Measurements from ENCODE around the gene SCYL1. TPM values are rescaled to one million over a fixed set of nuclear protein-coding genes. Genes with fewer than 3 reads are reported as not detected.

SCYL1 gene
- total RNA-seq, 2 donors from 2014 or later: 62.9 to 67.4 TPM

DNA sequence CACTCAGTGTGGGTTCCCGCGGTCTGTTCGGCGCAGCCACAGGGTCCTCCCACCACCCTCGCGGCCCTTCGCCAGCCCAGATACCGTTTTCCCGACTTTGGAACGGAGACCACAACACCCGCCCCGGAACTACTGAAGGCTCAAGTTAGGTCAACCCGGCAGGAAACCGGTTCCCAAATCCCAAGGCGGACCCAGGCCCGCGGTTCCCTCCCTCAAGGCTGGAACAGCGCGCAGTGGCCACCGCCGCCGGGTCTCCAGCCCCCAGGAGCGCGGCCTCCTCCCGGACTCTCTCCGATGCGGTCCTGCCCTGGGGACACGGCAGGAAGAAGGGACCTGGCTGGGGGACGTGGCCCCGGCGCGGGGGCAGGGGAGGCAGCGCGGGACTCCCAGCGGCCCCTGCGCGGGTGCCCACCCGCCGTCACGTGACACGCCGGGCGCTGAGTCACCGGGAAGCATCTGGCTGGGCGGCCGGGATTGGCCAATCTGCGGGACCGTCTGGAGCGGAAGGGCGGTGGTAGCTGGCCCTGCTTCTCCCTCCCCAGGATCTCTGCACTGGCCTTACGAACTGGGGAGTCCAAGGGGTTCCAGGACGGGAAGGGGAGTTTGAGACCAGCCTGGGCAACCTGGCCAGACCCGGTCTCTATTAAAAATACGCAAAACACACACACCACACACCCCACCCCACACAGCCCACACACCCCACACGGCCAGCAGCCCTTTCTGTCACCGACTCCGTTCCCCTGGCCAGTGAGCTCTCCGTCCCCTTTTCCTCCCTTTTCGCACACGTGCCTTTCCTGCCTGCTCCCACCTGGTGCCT, 47.5 kb upstream of the SCYL1 start:
- H3K4me3 ChIP-seq (ENCODE audit: low read length): peak overlapping the region; percentile 88
- Mint-ChIP-seq H3K27me3 (ENCODE audit: insufficient read depth) (peaks cover 2% of the 10 kb centered on the region), H3K27ac (peak overlapping the region; percentile 98), H3K36me3 (ENCODE audit: low read depth) (no peaks in the 10 kb centered on the region), H3K9me3 (no peaks in the 10 kb centered on the region), H3K4me1 (peaks cover 28% of the 10 kb centered on the region), H3K4me3 (peak overlapping the region; percentile 83)
- peak overlapping the region; percentile 87 for H3K27ac ChIP-seq (ENCODE audit: low read depth, low read length)
- no peak for TF ChIP-seq CTCF (conservative IDR thresholded peaks at IDR 0.05)
- peaks cover 4% of the 10 kb centered on the region for H3K4me1 ChIP-seq (ENCODE audit: control insufficient read depth, insufficient read depth, low read length)
- no peaks in the 10 kb centered on the region for H3K36me3 ChIP-seq (ENCODE audit: control insufficient read depth, insufficient read depth, low read length)
- 7 to 15% methylated on average over 15 to 60 of the region's 60 CpGs for WGBS, 2 experiments (ENCODE audit: insufficient coverage in 1 of 2, insufficient read length in 1 of 2)
- H3K27me3 ChIP-seq (ENCODE audit: control insufficient read depth, insufficient read depth, low read length, poor library complexity, severe bottlenecking): no peaks in the 10 kb centered on the region
- no peaks in the 10 kb centered on the region for H3K9me3 ChIP-seq (ENCODE audit: control insufficient read depth, low read length)
- H3K9ac ChIP-seq (ENCODE audit: extremely low read depth, low read length, poor library complexity, severe bottlenecking): peak overlapping the region; percentile 89
- DNase-seq: peak; percentile 96

- Histone ChIP-seq H3K36me3 (ENCODE audit: control insufficient read depth, insufficient read depth, low read length) (no peaks in the 10 kb centered on the region), H3K4me3 (ENCODE audit: low read length) (no peak overlapping the region), H3K9ac (ENCODE audit: extremely low read depth, low read length, poor library complexity, severe bottlenecking) (no peak overlapping the region), H3K4me1 (ENCODE audit: control insufficient read depth, insufficient read depth, low read length) (peaks cover 4% of the 10 kb centered on the region), H3K9me3 (ENCODE audit: control insufficient read depth, low read length) (no peaks in the 10 kb centered on the region), H3K27me3 (ENCODE audit: control insufficient read depth, insufficient read depth, low read length, poor library complexity, severe bottlenecking) (no peaks in the 10 kb centered on the region), H3K27ac (ENCODE audit: low read depth, low read length) (peak overlapping the region; percentile 1)
- no peaks in the 10 kb centered on the region for H3K9me3 Mint-ChIP-seq
- H3K27ac Mint-ChIP-seq: peak overlapping the region; percentile 83
- 82% methylated on average over 25 to 33 of the region's 33 CpGs for WGBS, 2 experiments (ENCODE audit: insufficient coverage in 1 of 2, insufficient read length in 1 of 2)
- no peak overlapping the region for H3K4me3 Mint-ChIP-seq
- peak; percentile 21 for TF ChIP-seq CTCF (conservative IDR thresholded peaks at IDR 0.05)
- peaks cover 28% of the 10 kb centered on the region for H3K4me1 Mint-ChIP-seq
- H3K36me3 Mint-ChIP-seq (ENCODE audit: low read depth): no peaks in the 10 kb centered on the region
- DNase-seq: peak; percentile 76
- peaks cover 2% of the 10 kb centered on the region for H3K27me3 Mint-ChIP-seq (ENCODE audit: insufficient read depth)
These were observed 46.3 kb upstream of the SCYL1 start for GRCh38 chr11:65478388-65479183.

DNA sequence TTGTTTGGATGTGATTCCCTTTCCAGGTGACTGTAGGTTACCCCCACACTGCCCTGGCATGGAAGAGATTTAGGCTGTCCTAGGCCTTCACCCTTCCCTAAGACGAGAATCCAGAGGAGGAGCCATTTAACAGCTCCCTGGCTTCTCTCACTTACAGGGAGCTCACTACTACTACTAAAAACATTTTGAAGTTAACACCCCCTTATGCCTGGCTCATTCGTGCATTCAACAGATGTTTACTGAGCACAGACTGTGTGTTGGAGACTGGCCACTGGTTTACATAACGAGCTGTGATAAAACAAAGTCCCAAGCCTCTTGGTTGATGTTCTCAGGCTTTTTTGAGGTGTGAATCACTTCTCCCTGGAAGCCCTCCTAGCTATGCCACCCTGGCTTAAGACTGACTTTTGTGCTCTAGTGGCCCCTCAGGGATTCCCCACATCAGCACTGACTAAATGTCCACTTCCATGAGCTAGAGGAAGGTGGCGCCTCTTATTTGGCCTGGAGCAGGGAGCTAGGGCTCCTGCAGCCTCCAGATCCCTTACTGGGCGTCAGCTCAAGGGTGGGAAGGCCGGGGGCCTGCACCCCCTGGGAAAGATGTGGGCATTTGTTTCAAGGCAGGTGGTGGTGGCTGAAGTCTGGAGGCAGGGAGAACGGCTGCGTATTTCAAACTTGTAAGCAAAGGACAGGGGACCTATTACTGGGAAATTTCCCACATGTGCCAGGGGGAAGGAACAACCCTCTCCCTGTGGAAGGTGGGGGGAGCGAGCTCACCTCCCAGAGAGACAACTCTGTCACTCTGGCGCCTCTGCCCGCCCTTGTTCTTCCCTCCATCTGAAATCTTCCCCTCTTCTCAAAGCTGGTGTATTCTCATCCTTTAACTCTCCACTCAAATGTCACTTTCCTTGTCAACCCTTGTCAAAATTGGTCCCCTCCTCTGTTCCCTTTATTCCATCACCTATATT, 45.4 kb upstream of the SCYL1 start:
- H3K4me1 ChIP-seq (ENCODE audit: control insufficient read depth, insufficient read depth, low read length): peaks cover 4% of the 10 kb centered on the region
- Mint-ChIP-seq H3K4me1 (peaks cover 28% of the 10 kb centered on the region), H3K9me3 (no peaks in the 10 kb centered on the region), H3K36me3 (ENCODE audit: low read depth) (no peaks in the 10 kb centered on the region), H3K27me3 (ENCODE audit: insufficient read depth) (peaks cover 6% of the 10 kb centered on the region), H3K27ac (peak overlapping the region; percentile 83), H3K4me3 (no peak overlapping the region)
- H3K27ac ChIP-seq (ENCODE audit: low read depth, low read length): peak overlapping the region; percentile 1
- peaks cover under 1% of the 10 kb centered on the region for H3K27me3 ChIP-seq (ENCODE audit: control insufficient read depth, insufficient read depth, low read length, poor library complexity, severe bottlenecking)
- DNase-seq: peak; percentile 88
- no peaks in the 10 kb centered on the region for H3K9me3 ChIP-seq (ENCODE audit: control insufficient read depth, low read length)
- H3K36me3 ChIP-seq (ENCODE audit: control insufficient read depth, insufficient read depth, low read length): no peaks in the 10 kb centered on the region
- no peak overlapping the region for H3K4me3 ChIP-seq (ENCODE audit: low read length)
- 66 to 78% methylated on average over 7 to 11 of the region's 11 CpGs for WGBS, 2 experiments (ENCODE audit: insufficient coverage in 1 of 2, insufficient read length in 1 of 2)
- H3K9ac ChIP-seq (ENCODE audit: extremely low read depth, low read length, poor library complexity, severe bottlenecking): no peak overlapping the region
- peak; percentile 64 for TF ChIP-seq CTCF (conservative IDR thresholded peaks at IDR 0.05)
